Naive thymus-derived CD4-positive, alpha-beta T cell (primary cell): ENCODE measurements around the gene ZNF532. TPM values are rescaled to one million over a fixed set of nuclear protein-coding genes. Genes with fewer than 3 reads are reported as not detected.

Source experiments
- ATAC-seq: fragments of 150-1000 bp; cut with Tn5 transposase; 2 replicates; pipeline ENCODE4 v1.10.0; 2021; ENCODE audit warnings: mild to moderate bottlenecking, moderate library complexity
- CTCF ChIA-PET: fragments of 350-600 bp; sonication (Branson Sonifier 250); formaldehyde crosslinking; loops from one replicate; lab custom pipeline; 2021; ENCODE audit warnings: antibody characterized with exemption; lab: Charles Lee
- POLR2A ChIA-PET: fragments of 350-600 bp; sonication (Branson Sonifier 250); formaldehyde crosslinking; loops from one replicate; lab custom pipeline; 2021; ENCODE audit warnings: antibody characterized with exemption, inconsistent platforms; lab: Charles Lee
- DNase-seq, 9 donors: peaks; one replicate each; pipeline versions ENCODE4 v3.0.0 to v3.0.0-alpha.2; 2020 to 2022; ENCODE audit warnings: mixed read lengths in 1 of 9
- H3K27ac ChIP-seq: one replicate; pipeline ENCODE4 v1.7.0; 2013; ENCODE audit warnings: mild to moderate bottlenecking, low read depth, low read length, moderate library complexity
- H3K27me3 ChIP-seq, 2 donors: one replicate each; pipeline ENCODE4 v1.7.0; 2013; ENCODE audit warnings: low read length in 2 of 2, mild to moderate bottlenecking in 2 of 2, moderate library complexity in 2 of 2; ENCODE audit not compliant: control insufficient read depth in 2 of 2, insufficient read depth in 2 of 2
- H3K36me3 ChIP-seq, 3 experiments: 1 replicate in 2 of 3; 2 replicates in 1 of 3; pipeline ENCODE4 v1.7.0; 2013; ENCODE audit warnings: low read length in 3 of 3, mild to moderate bottlenecking in 3 of 3, moderate library complexity in 1 of 3; ENCODE audit not compliant: insufficient read depth in 3 of 3, control insufficient read depth in 2 of 3
- H3K4me1 ChIP-seq, 2 donors: one replicate each; pipeline ENCODE4 v1.7.0; 2013; ENCODE audit warnings: low read length in 2 of 2, mild to moderate bottlenecking in 2 of 2, moderate library complexity in 1 of 2; ENCODE audit not compliant: control insufficient read depth in 2 of 2, insufficient read depth in 2 of 2
- H3K4me3 ChIP-seq: 2 replicates; pipeline ENCODE4 v1.7.0; 2013; ENCODE audit warnings: mild to moderate bottlenecking, low read length
- H3K9me3 ChIP-seq, 3 experiments: 1 replicate in 2 of 3; 2 replicates in 1 of 3; pipeline ENCODE4 v1.7.0; 2013; ENCODE audit warnings: low read length in 3 of 3; ENCODE audit not compliant: control insufficient read depth in 2 of 3
- H3K27ac Mint-ChIP-seq, 9 donors: one replicate each; pipeline ENCODE4 v1.8.0; 2020 to 2022; ENCODE audit warnings: mixed read lengths in 9 of 9, mild to moderate bottlenecking in 8 of 9, moderate library complexity in 5 of 9, inconsistent platforms in 2 of 9
- H3K27me3 Mint-ChIP-seq, 5 donors: one replicate each; pipeline ENCODE4 v1.8.0; 2021 to 2022; ENCODE audit warnings: mixed read lengths in 5 of 5, mild to moderate bottlenecking in 1 of 5
- H3K36me3 Mint-ChIP-seq, 5 donors: one replicate each; pipeline ENCODE4 v1.8.0; 2020 to 2022; ENCODE audit warnings: mixed read lengths in 5 of 5, mild to moderate bottlenecking in 3 of 5, inconsistent platforms in 1 of 5
- H3K4me1 Mint-ChIP-seq, 7 donors: one replicate each; pipeline ENCODE4 v1.8.0; 2020 to 2022; ENCODE audit warnings: mixed read lengths in 7 of 7, mild to moderate bottlenecking in 3 of 7, inconsistent platforms in 1 of 7
- H3K4me3 Mint-ChIP-seq, 10 donors: one replicate each; pipeline ENCODE4 v1.8.0; 2020 to 2022; ENCODE audit warnings: mild to moderate bottlenecking in 10 of 10, mixed read lengths in 10 of 10, moderate library complexity in 6 of 10, inconsistent platforms in 2 of 10
- H3K9me3 Mint-ChIP-seq, 11 donors: one replicate each; pipeline ENCODE4 v1.8.0; 2020 to 2022; ENCODE audit warnings: mixed read lengths in 11 of 11, mild to moderate bottlenecking in 4 of 11, inconsistent platforms in 1 of 11, moderate library complexity in 1 of 11
- intact Hi-C, 2 donors: fragments of 100-400 bp; cut with micrococcal nuclease; formaldehyde crosslinking; loops; one replicate each; pipeline ENCODE4 v1.15.1; 2023
- polyA plus RNA-seq, 2 donors: library from polyadenylated mRNA; unstranded; fragments of 300-500 nt; fragmentation: Illumina TruSeq; gene quantifications; one replicate each; pipeline ENCODE4 v1.2.3, GENCODE V29; 2021
- total RNA-seq, 6 experiments: library from RNA in 5 of 6; stranded (reverse) in 5 of 6; gene quantifications; 1 replicate in 5 of 6; 2 replicates in 1 of 6; pipeline ENCODE4 v1.2.3 and lab custom pipeline; 2021 to 2026

Gene ZNF532
- total and polyA plus RNA-seq, 7 experiments from 2014 or later = 0.28 to 15.7 (median 13.3) TPM; not detected in 1

- peaks cover 10 to 16% (median 11%) of the 10 kb centered on the region in 7 donors for H3K4me1 Mint-ChIP-seq
- DNase-seq (no peak), ATAC-seq (no peak)
- intact Hi-C loops = no loop called here
- CTCF ChIA-PET = no interaction called here
- peaks cover 0 to 5% (median 0%) of the 10 kb centered on the region in 5 donors for H3K36me3 Mint-ChIP-seq
- no peaks in the 10 kb centered on the region for H3K9me3 ChIP-seq
- no peaks in the 10 kb centered on the region for H3K9me3 Mint-ChIP-seq
- H3K4me3 ChIP-seq = no peak overlapping the region
- H3K27ac ChIP-seq = no peak overlapping the region
- no peak overlapping the region for H3K27ac Mint-ChIP-seq
- no peaks in the 10 kb centered on the region for H3K36me3 ChIP-seq
- H3K27me3 ChIP-seq = no peaks in the 10 kb centered on the region
- H3K4me1 ChIP-seq = peaks cover 0 to 3% of the 10 kb centered on the region in 2 donors
- peaks cover 3 to 14% (median 7%) of the 10 kb centered on the region in 5 donors for H3K27me3 Mint-ChIP-seq
- POLR2A ChIA-PET = no interaction called here
- no peak overlapping the region for H3K4me3 Mint-ChIP-seq
Measured at GRCh38 chr18:58894930-58895329, 30.3 kb downstream of the ZNF532 start.

GRCh38 chr18:58895385-58895784, 30.7 kb downstream of the ZNF532 start:
- Mint-ChIP-seq H3K27ac (no peak overlapping the region), H3K27me3 (peaks cover 3 to 14% (median 6%) of the 10 kb centered on the region in 5 donors), H3K4me1 (peaks cover 10 to 16% (median 12%) of the 10 kb centered on the region in 7 donors), H3K9me3 (no peaks in the 10 kb centered on the region), H3K36me3 (peaks cover 0 to 5% (median 0%) of the 10 kb centered on the region in 5 donors), H3K4me3 (no peak overlapping the region)
- no peaks in the 10 kb centered on the region for H3K27me3 ChIP-seq
- no peak for ATAC-seq
- no peaks in the 10 kb centered on the region for H3K9me3 ChIP-seq
- ChIA-PET POLR2A (no interaction called here), CTCF (no interaction called here)
- H3K4me1 ChIP-seq = peaks cover 0 to 3% of the 10 kb centered on the region in 2 donors
- no peak overlapping the region for H3K4me3 ChIP-seq
- intact Hi-C loops = no loop called here
- H3K27ac ChIP-seq = no peak overlapping the region
- no peak for DNase-seq
- H3K36me3 ChIP-seq = no peaks in the 10 kb centered on the region

- peaks cover 0 to 5% (median 0%) of the 10 kb centered on the region in 5 donors for H3K36me3 Mint-ChIP-seq
- Histone ChIP-seq H3K27ac (no peak overlapping the region), H3K9me3 (no peaks in the 10 kb centered on the region), H3K36me3 (no peaks in the 10 kb centered on the region), H3K4me3 (no peak overlapping the region), H3K27me3 (no peaks in the 10 kb centered on the region), H3K4me1 (peaks cover 0 to 3% of the 10 kb centered on the region in 2 donors)
- ATAC-seq = peak; percentile 36
- H3K4me3 Mint-ChIP-seq = no peak overlapping the region
- intact Hi-C loops = no loop called here
- H3K27me3 Mint-ChIP-seq = peaks cover 3 to 17% (median 4%) of the 10 kb centered on the region in 5 donors
- ChIA-PET POLR2A (no interaction called here), CTCF (no interaction called here)
- H3K4me1 Mint-ChIP-seq = peaks cover 10 to 21% (median 14%) of the 10 kb centered on the region in 7 donors
- H3K9me3 Mint-ChIP-seq = no peaks in the 10 kb centered on the region
- H3K27ac Mint-ChIP-seq = peak overlapping the region in 1 of 9 donors; percentile 33
- no peak for DNase-seq
Measured at GRCh38 chr18:58896268-58896667, 31.6 kb downstream of the ZNF532 start.

GRCh38 chr18:58896734-58897508, 32.2 kb downstream of the ZNF532 start:
- peaks cover 0 to 5% (median 0%) of the 10 kb centered on the region in 5 donors for H3K36me3 Mint-ChIP-seq
- peak overlapping the region in 1 of 9 donors; percentile 33 for H3K27ac Mint-ChIP-seq
- intact Hi-C loops = no loop called here
- H3K4me3 ChIP-seq = no peak overlapping the region
- H3K27ac ChIP-seq = no peak overlapping the region
- peaks cover 0 to 3% of the 10 kb centered on the region in 2 donors for H3K4me1 ChIP-seq
- H3K9me3 ChIP-seq = no peaks in the 10 kb centered on the region
- no peak overlapping the region for H3K4me3 Mint-ChIP-seq
- DNase-seq (no peak), ATAC-seq (no peak)
- no peaks in the 10 kb centered on the region for H3K36me3 ChIP-seq
- H3K4me1 Mint-ChIP-seq = peaks cover 6 to 21% (median 11%) of the 10 kb centered on the region in 7 donors
- POLR2A ChIA-PET = no interaction called here
- peaks cover 0 to 13% (median 3%) of the 10 kb centered on the region in 5 donors for H3K27me3 Mint-ChIP-seq
- no peaks in the 10 kb centered on the region for H3K9me3 Mint-ChIP-seq
- H3K27me3 ChIP-seq = no peaks in the 10 kb centered on the region
- CTCF ChIA-PET = no interaction called here

GRCh38 chr18:58898010-58898799, 33.5 kb downstream of the ZNF532 start:
- Mint-ChIP-seq H3K9me3 (no peaks in the 10 kb centered on the region), H3K36me3 (peaks cover 0 to 5% (median 0%) of the 10 kb centered on the region in 5 donors), H3K4me3 (no peak overlapping the region), H3K27ac (no peak overlapping the region), H3K4me1 (peaks cover 6 to 21% (median 11%) of the 10 kb centered on the region in 7 donors), H3K27me3 (peaks cover 0 to 7% (median 3%) of the 10 kb centered on the region in 5 donors)
- CTCF ChIA-PET = no interaction called here
- DNase-seq = no peak
- Histone ChIP-seq H3K27me3 (no peaks in the 10 kb centered on the region), H3K36me3 (no peaks in the 10 kb centered on the region), H3K27ac (no peak overlapping the region), H3K4me1 (peaks cover 0 to 3% of the 10 kb centered on the region in 2 donors), H3K9me3 (no peaks in the 10 kb centered on the region), H3K4me3 (no peak overlapping the region)
- intact Hi-C loops = no loop called here
- ATAC-seq = no peak
- POLR2A ChIA-PET = no interaction called here

- H3K36me3 Mint-ChIP-seq = no peaks in the 10 kb centered on the region
- no peaks in the 10 kb centered on the region for H3K9me3 Mint-ChIP-seq
- Histone ChIP-seq H3K4me1 (peaks cover 0 to 3% of the 10 kb centered on the region in 2 donors), H3K9me3 (no peaks in the 10 kb centered on the region), H3K27me3 (no peaks in the 10 kb centered on the region), H3K27ac (no peak overlapping the region), H3K36me3 (no peaks in the 10 kb centered on the region), H3K4me3 (no peak overlapping the region)
- H3K27ac Mint-ChIP-seq = no peak overlapping the region
- H3K4me3 Mint-ChIP-seq = no peak overlapping the region
- H3K27me3 Mint-ChIP-seq = peaks cover 0 to 5% (median 3%) of the 10 kb centered on the region in 5 donors
- ATAC-seq (no peak), DNase-seq (no peak)
- ChIA-PET POLR2A (no interaction called here), CTCF (interaction anchor here (0.5 kb wide), 1 partner anchor 200 kb away, joined by 4 read pairs; no protein-coding TSS in a partner anchor)
- peaks cover 6 to 21% (median 11%) of the 10 kb centered on the region in 7 donors for H3K4me1 Mint-ChIP-seq
- intact Hi-C loops = no loop called here
Measured at GRCh38 chr18:58900015-58900649, 35.5 kb downstream of the ZNF532 start.
